ENCODE measurements around the gene TMEM161A. TPM values are rescaled to one million over a fixed set of nuclear protein-coding genes. Genes with fewer than 3 reads are reported as not detected.

The TMEM161A gene
- total RNA-seq, 1 experiment from 2014 or later = 46.0 TPM

DNA sequence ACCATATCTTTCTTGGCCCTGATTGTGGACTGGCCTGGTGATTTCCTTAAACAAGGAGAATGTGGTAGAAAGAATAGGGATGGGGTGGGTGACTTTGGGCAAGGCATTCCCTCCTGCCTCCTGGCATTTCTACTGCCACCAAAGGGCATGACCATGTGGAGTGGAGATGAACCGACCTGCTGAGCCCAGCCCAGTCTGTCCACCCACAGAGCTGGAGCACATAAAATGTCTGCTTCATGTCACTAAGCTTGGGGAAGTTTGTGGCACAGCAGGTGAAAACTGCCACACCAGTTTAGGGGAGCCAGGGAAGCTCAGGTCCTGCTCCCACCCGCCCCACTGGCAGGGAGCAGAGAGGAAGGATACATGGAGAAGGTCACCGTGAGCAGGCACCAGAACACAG lies 6.3 kb downstream of the TMEM161A start (continued):
- TF ChIP-seq, protein P1, sequence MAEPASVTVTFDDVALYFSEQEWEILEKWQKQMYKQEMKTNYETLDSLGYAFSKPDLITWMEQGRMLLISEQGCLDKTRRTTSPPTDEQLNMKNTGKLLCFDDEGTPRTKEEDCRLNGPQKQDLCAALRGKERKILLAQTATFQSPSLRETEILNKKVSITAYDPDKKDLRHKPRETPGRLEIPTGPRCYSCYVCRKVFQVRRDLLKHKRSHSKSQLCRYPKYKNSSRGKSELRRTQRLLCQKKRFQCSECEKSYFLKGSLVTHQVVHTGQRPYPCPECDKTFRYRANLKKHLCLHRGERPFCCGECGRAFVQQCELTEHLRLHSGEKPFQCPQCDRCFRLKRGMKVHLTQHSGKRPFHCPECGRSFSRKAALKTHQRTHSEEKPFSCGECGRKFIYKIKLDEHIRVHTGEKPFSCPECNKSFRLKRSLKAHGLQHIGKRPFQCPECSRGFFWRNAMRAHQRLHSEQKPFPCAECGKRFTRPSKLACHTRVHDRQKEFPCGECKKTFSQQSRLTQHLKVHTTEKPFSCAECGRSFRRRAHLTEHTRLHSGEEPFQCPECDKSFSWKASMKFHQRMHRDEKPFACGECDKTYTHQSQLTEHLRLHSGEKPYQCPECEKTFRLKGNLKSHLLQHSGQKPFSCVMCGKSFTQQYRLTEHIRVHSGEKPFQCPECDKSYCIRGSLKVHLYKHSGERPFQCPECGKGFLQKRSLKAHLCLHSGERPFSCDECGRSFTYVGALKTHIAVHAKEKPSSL (CRISPR knock-in tag; conservative IDR thresholded peaks at IDR 0.05) = no peak
- TF ChIP-seq RORB (CRISPR knock-in tag; IDR thresholded peaks at IDR 0.05) = no peak
- no peak for TF ChIP-seq ZNF121 (CRISPR knock-in tag; IDR thresholded peaks at IDR 0.05)
- no peak for TF ChIP-seq KAT7 (CRISPR knock-in tag; IDR thresholded peaks at IDR 0.05; ENCODE audit: borderline replicate concordance)
- TF ChIP-seq, protein P2, sequence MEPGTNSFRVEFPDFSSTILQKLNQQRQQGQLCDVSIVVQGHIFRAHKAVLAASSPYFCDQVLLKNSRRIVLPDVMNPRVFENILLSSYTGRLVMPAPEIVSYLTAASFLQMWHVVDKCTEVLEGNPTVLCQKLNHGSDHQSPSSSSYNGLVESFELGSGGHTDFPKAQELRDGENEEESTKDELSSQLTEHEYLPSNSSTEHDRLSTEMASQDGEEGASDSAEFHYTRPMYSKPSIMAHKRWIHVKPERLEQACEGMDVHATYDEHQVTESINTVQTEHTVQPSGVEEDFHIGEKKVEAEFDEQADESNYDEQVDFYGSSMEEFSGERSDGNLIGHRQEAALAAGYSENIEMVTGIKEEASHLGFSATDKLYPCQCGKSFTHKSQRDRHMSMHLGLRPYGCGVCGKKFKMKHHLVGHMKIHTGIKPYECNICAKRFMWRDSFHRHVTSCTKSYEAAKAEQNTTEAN (CRISPR knock-in tag; IDR thresholded peaks at IDR 0.05) = no peak
- TF ChIP-seq, protein P3, sequence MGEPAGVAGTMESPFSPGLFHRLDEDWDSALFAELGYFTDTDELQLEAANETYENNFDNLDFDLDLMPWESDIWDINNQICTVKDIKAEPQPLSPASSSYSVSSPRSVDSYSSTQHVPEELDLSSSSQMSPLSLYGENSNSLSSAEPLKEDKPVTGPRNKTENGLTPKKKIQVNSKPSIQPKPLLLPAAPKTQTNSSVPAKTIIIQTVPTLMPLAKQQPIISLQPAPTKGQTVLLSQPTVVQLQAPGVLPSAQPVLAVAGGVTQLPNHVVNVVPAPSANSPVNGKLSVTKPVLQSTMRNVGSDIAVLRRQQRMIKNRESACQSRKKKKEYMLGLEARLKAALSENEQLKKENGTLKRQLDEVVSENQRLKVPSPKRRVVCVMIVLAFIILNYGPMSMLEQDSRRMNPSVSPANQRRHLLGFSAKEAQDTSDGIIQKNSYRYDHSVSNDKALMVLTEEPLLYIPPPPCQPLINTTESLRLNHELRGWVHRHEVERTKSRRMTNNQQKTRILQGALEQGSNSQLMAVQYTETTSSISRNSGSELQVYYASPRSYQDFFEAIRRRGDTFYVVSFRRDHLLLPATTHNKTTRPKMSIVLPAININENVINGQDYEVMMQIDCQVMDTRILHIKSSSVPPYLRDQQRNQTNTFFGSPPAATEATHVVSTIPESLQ (CRISPR knock-in tag; IDR thresholded peaks at IDR 0.05) = no peak
- no peak for TF ChIP-seq JUN (CRISPR knock-in tag; IDR thresholded peaks at IDR 0.05)
- TF ChIP-seq, protein P4, sequence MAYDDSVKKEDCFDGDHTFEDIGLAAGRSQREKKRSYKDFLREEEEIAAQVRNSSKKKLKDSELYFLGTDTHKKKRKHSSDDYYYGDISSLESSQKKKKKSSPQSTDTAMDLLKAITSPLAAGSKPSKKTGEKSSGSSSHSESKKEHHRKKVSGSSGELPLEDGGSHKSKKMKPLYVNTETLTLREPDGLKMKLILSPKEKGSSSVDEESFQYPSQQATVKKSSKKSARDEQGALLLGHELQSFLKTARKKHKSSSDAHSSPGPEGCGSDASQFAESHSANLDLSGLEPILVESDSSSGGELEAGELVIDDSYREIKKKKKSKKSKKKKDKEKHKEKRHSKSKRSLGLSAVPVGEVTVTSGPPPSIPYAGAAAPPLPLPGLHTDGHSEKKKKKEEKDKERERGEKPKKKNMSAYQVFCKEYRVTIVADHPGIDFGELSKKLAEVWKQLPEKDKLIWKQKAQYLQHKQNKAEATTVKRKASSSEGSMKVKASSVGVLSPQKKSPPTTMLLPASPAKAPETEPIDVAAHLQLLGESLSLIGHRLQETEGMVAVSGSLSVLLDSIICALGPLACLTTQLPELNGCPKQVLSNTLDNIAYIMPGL (CRISPR knock-in tag; IDR thresholded peaks at IDR 0.05) = no peak
- TF ChIP-seq, protein P5, sequence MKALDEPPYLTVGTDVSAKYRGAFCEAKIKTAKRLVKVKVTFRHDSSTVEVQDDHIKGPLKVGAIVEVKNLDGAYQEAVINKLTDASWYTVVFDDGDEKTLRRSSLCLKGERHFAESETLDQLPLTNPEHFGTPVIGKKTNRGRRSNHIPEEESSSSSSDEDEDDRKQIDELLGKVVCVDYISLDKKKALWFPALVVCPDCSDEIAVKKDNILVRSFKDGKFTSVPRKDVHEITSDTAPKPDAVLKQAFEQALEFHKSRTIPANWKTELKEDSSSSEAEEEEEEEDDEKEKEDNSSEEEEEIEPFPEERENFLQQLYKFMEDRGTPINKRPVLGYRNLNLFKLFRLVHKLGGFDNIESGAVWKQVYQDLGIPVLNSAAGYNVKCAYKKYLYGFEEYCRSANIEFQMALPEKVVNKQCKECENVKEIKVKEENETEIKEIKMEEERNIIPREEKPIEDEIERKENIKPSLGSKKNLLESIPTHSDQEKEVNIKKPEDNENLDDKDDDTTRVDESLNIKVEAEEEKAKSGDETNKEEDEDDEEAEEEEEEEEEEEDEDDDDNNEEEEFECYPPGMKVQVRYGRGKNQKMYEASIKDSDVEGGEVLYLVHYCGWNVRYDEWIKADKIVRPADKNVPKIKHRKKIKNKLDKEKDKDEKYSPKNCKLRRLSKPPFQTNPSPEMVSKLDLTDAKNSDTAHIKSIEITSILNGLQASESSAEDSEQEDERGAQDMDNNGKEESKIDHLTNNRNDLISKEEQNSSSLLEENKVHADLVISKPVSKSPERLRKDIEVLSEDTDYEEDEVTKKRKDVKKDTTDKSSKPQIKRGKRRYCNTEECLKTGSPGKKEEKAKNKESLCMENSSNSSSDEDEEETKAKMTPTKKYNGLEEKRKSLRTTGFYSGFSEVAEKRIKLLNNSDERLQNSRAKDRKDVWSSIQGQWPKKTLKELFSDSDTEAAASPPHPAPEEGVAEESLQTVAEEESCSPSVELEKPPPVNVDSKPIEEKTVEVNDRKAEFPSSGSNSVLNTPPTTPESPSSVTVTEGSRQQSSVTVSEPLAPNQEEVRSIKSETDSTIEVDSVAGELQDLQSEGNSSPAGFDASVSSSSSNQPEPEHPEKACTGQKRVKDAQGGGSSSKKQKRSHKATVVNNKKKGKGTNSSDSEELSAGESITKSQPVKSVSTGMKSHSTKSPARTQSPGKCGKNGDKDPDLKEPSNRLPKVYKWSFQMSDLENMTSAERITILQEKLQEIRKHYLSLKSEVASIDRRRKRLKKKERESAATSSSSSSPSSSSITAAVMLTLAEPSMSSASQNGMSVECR (CRISPR knock-in tag; IDR thresholded peaks at IDR 0.05; ENCODE audit: borderline replicate concordance) = no peak
- TF ChIP-seq SMAD4 (CRISPR knock-in tag; IDR thresholded peaks at IDR 0.05) = no peak
- TF ChIP-seq NFATC4 (CRISPR knock-in tag; IDR thresholded peaks at IDR 0.05) = no peak

DNA sequence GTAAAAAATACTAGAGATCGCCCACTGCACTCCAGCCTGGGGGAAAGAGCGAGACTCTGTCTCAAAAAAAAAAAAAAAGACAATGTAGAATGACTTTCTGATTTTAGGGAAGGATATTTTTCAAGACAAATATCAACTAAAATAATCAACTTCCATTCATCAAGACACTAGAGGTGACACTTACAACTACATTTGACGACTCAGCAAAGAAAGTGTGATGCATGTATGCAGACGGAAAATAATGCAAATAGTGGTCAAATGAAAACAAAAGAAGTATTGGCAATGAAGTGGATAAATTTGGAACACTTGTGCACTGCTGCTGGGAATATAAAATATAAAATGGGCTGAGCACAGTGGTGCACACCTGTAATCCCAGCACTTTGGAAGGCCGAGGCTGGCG lies 12.2 kb downstream of the TMEM161A start:
- CTCF ChIA-PET = no interaction called here
- TF ChIP-seq FOXK1 (CRISPR knock-in tag; IDR thresholded peaks at IDR 0.05) (no peak), NR1H2 (CRISPR knock-in tag; IDR thresholded peaks at IDR 0.05) (no peak), FOXP1 (CRISPR knock-in tag; IDR thresholded peaks at IDR 0.05; ENCODE audit: borderline replicate concordance) (no peak), ELF4 (CRISPR knock-in tag; IDR thresholded peaks at IDR 0.05; ENCODE audit: low read depth) (no peak), ZNF423 (CRISPR knock-in tag; IDR thresholded peaks at IDR 0.05) (no peak), ZNF396 (CRISPR knock-in tag; IDR thresholded peaks at IDR 0.05; ENCODE audit: borderline replicate concordance) (no peak)
- TF ChIP-seq, protein P6, sequence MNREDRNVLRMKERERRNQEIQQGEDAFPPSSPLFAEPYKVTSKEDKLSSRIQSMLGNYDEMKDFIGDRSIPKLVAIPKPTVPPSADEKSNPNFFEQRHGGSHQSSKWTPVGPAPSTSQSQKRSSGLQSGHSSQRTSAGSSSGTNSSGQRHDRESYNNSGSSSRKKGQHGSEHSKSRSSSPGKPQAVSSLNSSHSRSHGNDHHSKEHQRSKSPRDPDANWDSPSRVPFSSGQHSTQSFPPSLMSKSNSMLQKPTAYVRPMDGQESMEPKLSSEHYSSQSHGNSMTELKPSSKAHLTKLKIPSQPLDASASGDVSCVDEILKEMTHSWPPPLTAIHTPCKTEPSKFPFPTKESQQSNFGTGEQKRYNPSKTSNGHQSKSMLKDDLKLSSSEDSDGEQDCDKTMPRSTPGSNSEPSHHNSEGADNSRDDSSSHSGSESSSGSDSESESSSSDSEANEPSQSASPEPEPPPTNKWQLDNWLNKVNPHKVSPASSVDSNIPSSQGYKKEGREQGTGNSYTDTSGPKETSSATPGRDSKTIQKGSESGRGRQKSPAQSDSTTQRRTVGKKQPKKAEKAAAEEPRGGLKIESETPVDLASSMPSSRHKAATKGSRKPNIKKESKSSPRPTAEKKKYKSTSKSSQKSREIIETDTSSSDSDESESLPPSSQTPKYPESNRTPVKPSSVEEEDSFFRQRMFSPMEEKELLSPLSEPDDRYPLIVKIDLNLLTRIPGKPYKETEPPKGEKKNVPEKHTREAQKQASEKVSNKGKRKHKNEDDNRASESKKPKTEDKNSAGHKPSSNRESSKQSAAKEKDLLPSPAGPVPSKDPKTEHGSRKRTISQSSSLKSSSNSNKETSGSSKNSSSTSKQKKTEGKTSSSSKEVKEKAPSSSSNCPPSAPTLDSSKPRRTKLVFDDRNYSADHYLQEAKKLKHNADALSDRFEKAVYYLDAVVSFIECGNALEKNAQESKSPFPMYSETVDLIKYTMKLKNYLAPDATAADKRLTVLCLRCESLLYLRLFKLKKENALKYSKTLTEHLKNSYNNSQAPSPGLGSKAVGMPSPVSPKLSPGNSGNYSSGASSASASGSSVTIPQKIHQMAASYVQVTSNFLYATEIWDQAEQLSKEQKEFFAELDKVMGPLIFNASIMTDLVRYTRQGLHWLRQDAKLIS (CRISPR knock-in tag; IDR thresholded peaks at IDR 0.05; ENCODE audit: borderline replicate concordance) = no peak

More for the DNA sequence above, 12.2 kb downstream of the TMEM161A start:
- H3K9me3 Mint-ChIP-seq = peaks cover 14% of the 10 kb centered on the region
- no peak overlapping the region for H3K4me3 Mint-ChIP-seq
- H3K36me3 Mint-ChIP-seq = peaks cover 34% of the 10 kb centered on the region
- no peak for ATAC-seq
- POLR2A ChIA-PET = no interaction called here
- H3K27ac Mint-ChIP-seq = no peak overlapping the region
- H3K27me3 Mint-ChIP-seq (ENCODE audit: low read depth) = no peaks in the 10 kb centered on the region
- no peak for DNase-seq (ENCODE audit: low spot score)
- H3K4me1 Mint-ChIP-seq = no peaks in the 10 kb centered on the region
